Stomach (tissue), 19 donors: ENCODE results near the gene FHIP1A. TPM values are rescaled to one million over a fixed set of nuclear protein-coding genes. Genes with fewer than 3 reads are reported as not detected.

Source experiments
- DNase-seq, 2 donors: peaks; one replicate each; pipeline versions ENCODE4 v3.0.0 to v3.0.0-alpha.2; 2013 to 2019
- H3K27ac ChIP-seq, 5 donors: fragments of 200-600 bp in 4 of 5; sonication (generic) in 4 of 5; one replicate each; pipeline ENCODE4 v1.5.1; 2013 to 2019; ENCODE audit warnings: mild to moderate bottlenecking in 1 of 5, moderate library complexity in 1 of 5
- H3K27me3 ChIP-seq, 3 donors: fragments of 200-600 bp; sonication (generic); one replicate each; pipeline ENCODE4 v1.5.1; 2017 to 2019; ENCODE audit warnings: mixed run types in 1 of 3
- H3K36me3 ChIP-seq, 4 donors: fragments of 200-600 bp; sonication (generic); 1 replicate in 3 of 4; 2 replicates in 1 of 4; pipeline ENCODE4 v1.5.1; 2016 to 2019
- H3K4me1 ChIP-seq, 4 donors: fragments of 200-600 bp; sonication (generic); one replicate each; pipeline ENCODE4 v1.5.1; 2016 to 2019
- H3K4me3 ChIP-seq, 4 donors: fragments of 200-600 bp; sonication (generic) in 3 of 4; one replicate each; pipeline ENCODE4 v1.5.1; 2016 to 2019; ENCODE audit warnings: mild to moderate bottlenecking in 1 of 4
- H3K9me3 ChIP-seq, 4 donors: fragments of 200-600 bp; sonication (generic); one replicate each; pipeline ENCODE4 v1.5.1; 2016 to 2019
- EP300 ChIP-seq: sonication (generic); formaldehyde crosslinking; IDR thresholded peaks from one replicate; pipeline ENCODE4 v1.6.1; 2017; ENCODE audit warnings: antibody characterized with exemption
- POLR2A ChIP-seq, 4 donors: fragments of 450-650 bp; IDR thresholded peaks; one replicate each; pipeline ENCODE4 v1.6.1; 2016; ENCODE audit warnings: antibody characterized with exemption in 4 of 4, control low read depth in 2 of 4, mild to moderate bottlenecking in 1 of 4, moderate library complexity in 1 of 4
- POLR2AphosphoS5 ChIP-seq, 3 donors: sonication (generic); formaldehyde crosslinking; IDR thresholded peaks; one replicate each; pipeline ENCODE4 v1.6.1; 2016; ENCODE audit warnings: antibody characterized with exemption in 3 of 3
- WGBS, 5 donors: extraction: QIAGEN DNeasy Blood & Tissue Kit in 3 of 5; methylation state at CpG; one replicate each; pipeline versions ENCODE4 v1.1.5 to v1.1.7; 2013 to 2018; 5-methylcytosine and 5-hydroxymethylcytosine counted together
- intact Hi-C: fragments of 100-400 bp; cut with DNase I; formaldehyde crosslinking; loops from one replicate; pipeline ENCODE4 v1.15.1; 2023; ENCODE audit warnings: low total_unique reads
- long read RNA-seq, 10 donors: transcript quantifications; one replicate each; lab custom pipeline, GENCODE V29; 2026
- polyA plus RNA-seq, 3 donors: library from polyadenylated mRNA; stranded (reverse); fragments of 200-250 nt; gene quantifications; one replicate each; pipeline ENCODE4 v1.2.3, GENCODE V29; 2013
- total RNA-seq, 5 donors: library from RNA; depleted of rRNA; stranded (reverse); fragments of >200 nt; gene quantifications; one replicate each; pipeline versions ENCODE4 v1.1.0 to v1.2.3, GENCODE V29; 2014 to 2016
- TF ChIP-seq, protein P1 (sequence below), 7 experiments: fragments of 450-650 bp in 4 of 7; fragments of 200-600 bp in 3 of 7; sonication (generic) in 3 of 7; IDR thresholded peaks; one replicate each; pipeline ENCODE4 v1.5.1; 2016 to 2019; ENCODE audit warnings: antibody characterized with exemption in 7 of 7, control low read depth in 2 of 7, mild to moderate bottlenecking in 1 of 7
- donor health status: healthy with polysubstance abuse.
- donor health status: Bipolar disorder and iron deficiency.
- donor health status: healthy.

FHIP1A gene
- total RNA-seq, result 100 to 1,000 TPM in 1 of 5 donors, 10 to 100 TPM in 4; 11.6 to 177 (median 17.6) TPM
- 1 to 10 TPM in 1 of 3 donors, under 1 TPM in 2; 0.90 to 1.1 (median 1.00) TPM for polyA plus RNA-seq
- long read RNA-seq, donor 1, result 0 reads
- long read RNA-seq, donor 2, result 0 reads
- long read RNA-seq, donor 3, result 0 reads
- long read RNA-seq, donor 4, result 0 reads
- long read RNA-seq, donor 5, result 0 reads
- long read RNA-seq, donor 6, result 0 reads
- long read RNA-seq, donor 7, result 0 reads
- long read RNA-seq, donor 8, result 0 reads
- long read RNA-seq, donor 9, result 0 reads
- long read RNA-seq, donor 10, result 0 reads

DNA sequence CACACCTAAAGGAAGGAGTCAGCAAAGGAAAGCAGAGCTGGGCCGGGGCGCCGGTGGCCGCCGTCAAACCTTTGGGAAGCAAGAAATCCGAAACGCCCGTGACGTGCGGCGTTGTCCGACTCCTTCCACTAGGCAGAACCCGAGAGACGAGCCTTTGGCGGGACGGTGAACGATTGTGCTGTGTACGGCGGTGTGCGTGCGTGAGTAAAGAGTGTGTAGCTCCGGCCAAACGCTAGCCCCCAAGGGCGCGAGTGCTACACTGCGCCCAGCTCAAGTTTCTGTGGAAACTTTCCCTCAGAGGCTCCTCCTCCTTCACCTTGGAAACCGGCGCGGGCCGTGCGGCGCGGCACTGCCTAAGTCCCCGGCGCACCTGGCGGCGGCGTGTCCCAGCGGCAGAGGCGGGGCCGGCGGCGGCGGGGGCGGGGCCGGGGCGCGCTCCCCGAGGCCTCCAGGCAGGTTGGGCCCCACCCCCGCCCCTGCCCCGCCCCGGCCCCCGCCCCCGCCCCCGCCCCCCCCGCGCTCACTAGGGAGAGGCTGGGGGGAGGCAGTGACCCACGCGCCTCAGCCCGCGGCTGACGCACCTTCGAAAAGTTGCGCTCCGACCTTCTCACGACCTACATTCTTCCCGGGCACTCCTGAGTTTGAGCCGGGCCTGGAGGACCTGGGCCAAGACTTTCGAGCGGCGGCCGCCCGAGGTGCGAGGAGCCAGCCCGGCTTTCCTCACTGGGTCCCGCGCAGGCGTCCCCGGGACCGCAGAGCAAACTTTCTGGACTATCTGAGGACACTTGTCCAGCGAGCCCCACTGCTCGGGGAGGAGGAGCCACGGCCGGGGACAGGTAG lies at the start of gene FHIP1A:
TSS of gene FHIP1A (plus strand) at position 547 of the 840 bp plus-strand sequence. CDS start 157,084 bp downstream, outside the sequence.
- Histone ChIP-seq H3K27me3 (peaks cover 0 to 4% (median 3%) of the 10 kb centered on the region in 3 donors), H3K4me3 (peak within 1 kb of the TSS; percentile 49 to 67 (median 52)), H3K9me3 (no peaks in the 10 kb centered on the region), H3K4me1 (peaks cover 11 to 32% (median 27%) of the 10 kb centered on the region in 4 donors), H3K27ac (peak within 1 kb of the TSS; percentile 80 to 92 (median 87)), H3K36me3 (no peaks in the 10 kb centered on the region)
- TF ChIP-seq EP300, result no peak
- peak in 2 of 3 donors; percentile 58 to 65 for TF ChIP-seq POLR2AphosphoS5 (IDR thresholded peaks at IDR 0.05)
- peak in 2 of 4 donors; percentile 25 to 62 for TF ChIP-seq POLR2A (IDR thresholded peaks at IDR 0.05)
- TF ChIP-seq, protein P1, sequence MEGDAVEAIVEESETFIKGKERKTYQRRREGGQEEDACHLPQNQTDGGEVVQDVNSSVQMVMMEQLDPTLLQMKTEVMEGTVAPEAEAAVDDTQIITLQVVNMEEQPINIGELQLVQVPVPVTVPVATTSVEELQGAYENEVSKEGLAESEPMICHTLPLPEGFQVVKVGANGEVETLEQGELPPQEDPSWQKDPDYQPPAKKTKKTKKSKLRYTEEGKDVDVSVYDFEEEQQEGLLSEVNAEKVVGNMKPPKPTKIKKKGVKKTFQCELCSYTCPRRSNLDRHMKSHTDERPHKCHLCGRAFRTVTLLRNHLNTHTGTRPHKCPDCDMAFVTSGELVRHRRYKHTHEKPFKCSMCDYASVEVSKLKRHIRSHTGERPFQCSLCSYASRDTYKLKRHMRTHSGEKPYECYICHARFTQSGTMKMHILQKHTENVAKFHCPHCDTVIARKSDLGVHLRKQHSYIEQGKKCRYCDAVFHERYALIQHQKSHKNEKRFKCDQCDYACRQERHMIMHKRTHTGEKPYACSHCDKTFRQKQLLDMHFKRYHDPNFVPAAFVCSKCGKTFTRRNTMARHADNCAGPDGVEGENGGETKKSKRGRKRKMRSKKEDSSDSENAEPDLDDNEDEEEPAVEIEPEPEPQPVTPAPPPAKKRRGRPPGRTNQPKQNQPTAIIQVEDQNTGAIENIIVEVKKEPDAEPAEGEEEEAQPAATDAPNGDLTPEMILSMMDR (IDR thresholded peaks at IDR 0.05), result peak in 1 of 7 experiments; percentile 9
- intact Hi-C loops, result no loop called here
- 0 to 8% (median 5%) methylated on average over 32 to 84 of the region's 84 CpGs for WGBS, 5 donors
- DNase-seq, result peak; percentile 95 to 96

DNA sequence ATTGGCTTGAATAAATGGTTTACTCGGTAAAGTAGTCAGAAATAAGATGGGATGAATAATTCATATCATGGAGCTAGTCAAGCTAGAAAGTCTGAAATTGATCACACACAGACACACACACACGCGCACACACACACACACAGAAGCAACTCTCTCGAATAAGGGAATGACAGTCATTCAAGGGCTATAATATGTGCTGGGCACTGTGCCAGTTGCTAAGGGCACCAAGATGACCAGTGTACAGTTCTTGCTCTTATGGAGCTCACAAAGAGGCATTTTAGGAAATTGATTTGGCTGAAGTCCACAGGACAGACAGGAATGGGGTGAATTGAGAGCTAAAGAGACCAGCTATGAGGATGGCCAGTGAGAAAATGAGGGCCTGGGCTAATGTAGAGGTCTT lies 49.4 kb upstream of the FHIP1A start:
- Histone ChIP-seq H3K27ac (no peak overlapping the region), H3K9me3 (no peaks in the 10 kb centered on the region), H3K36me3 (no peaks in the 10 kb centered on the region), H3K27me3 (no peaks in the 10 kb centered on the region), H3K4me1 (peaks cover 0 to 7% (median 5%) of the 10 kb centered on the region in 4 donors), H3K4me3 (no peak overlapping the region)
- intact Hi-C loops, result loop anchor here (10.0 kb wide), 1 partner anchor 235 kb away; no protein-coding TSS in a partner anchor
- DNase-seq, result peak in 1 of 2 donors; percentile 56
- WGBS, 5 donors, result 53 to 77% (median 72%) methylated on average over 4 of the region's 4 CpGs
- TF ChIP-seq, protein P1 (IDR thresholded peaks at IDR 0.05), result no peak
- no peak for TF ChIP-seq POLR2A (IDR thresholded peaks at IDR 0.05)

DNA sequence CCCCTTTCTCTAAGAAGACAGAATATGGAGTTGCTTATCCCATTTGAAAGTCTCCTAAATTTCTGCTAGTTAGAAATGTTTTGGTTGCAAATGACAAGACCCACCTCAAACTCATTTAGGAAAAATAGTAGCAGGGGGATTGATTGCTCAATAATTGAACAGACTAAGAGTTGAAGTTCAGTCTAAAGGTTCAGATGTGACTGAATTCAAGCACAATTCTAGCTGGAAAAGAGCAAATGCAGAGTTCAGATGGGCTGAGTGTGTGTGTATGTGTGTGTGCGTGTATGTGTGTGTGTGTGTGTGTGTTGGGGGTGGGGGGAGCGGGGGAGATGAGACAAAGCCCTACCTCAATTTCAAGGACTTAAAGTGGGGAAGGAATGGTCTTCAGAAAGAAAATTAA lies 47.9 kb upstream of the FHIP1A start:
- no peak for DNase-seq
- Histone ChIP-seq H3K9me3 (no peaks in the 10 kb centered on the region), H3K4me3 (no peak overlapping the region), H3K4me1 (peaks cover 0 to 7% (median 5%) of the 10 kb centered on the region in 4 donors), H3K36me3 (no peaks in the 10 kb centered on the region), H3K27ac (no peak overlapping the region), H3K27me3 (no peaks in the 10 kb centered on the region)
- 82 to 99% (median 90%) methylated on average over 2 of the region's 2 CpGs for WGBS, 5 donors
- intact Hi-C loops, result no loop called here
- TF ChIP-seq POLR2A (IDR thresholded peaks at IDR 0.05) (no peak), POLR2AphosphoS5 (IDR thresholded peaks at IDR 0.05) (no peak), EP300 (no peak)
- TF ChIP-seq, protein P1 (IDR thresholded peaks at IDR 0.05), result no peak

DNA sequence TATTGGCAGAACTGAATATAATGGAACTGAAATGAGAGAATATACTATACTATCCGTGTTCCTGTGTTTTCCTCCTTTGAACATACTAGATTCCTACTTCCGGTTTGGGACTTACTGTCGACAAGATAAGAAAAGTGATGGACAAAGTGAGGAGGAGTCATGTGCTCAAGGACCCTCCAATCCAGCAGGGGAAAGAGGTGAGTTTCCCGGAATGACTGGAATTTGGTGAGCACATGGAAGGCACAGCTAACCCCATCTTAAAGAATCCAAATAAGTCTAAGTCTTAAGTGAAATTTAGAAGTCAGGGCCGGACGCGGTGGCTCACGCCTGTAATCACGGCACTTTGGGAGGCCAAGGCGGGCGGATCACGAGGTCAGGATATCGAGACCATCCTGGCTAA lies 47.0 kb upstream of the FHIP1A start:
- no peak overlapping the region for H3K4me3 ChIP-seq
- TF ChIP-seq, protein P1 (IDR thresholded peaks at IDR 0.05), result no peak
- TF ChIP-seq EP300 (no peak), POLR2AphosphoS5 (IDR thresholded peaks at IDR 0.05) (no peak), POLR2A (IDR thresholded peaks at IDR 0.05) (no peak)
- H3K36me3 ChIP-seq, result no peaks in the 10 kb centered on the region
- peaks cover 0 to 7% (median 5%) of the 10 kb centered on the region in 4 donors for H3K4me1 ChIP-seq
- H3K27ac ChIP-seq, result no peak overlapping the region
- H3K27me3 ChIP-seq, result no peaks in the 10 kb centered on the region
- no peak for DNase-seq
- 88 to 95% (median 93%) methylated on average over 13 of the region's 13 CpGs for WGBS, 5 donors
- intact Hi-C loops, result no loop called here
- no peaks in the 10 kb centered on the region for H3K9me3 ChIP-seq
